Glomerular visceral epithelial cell (primary cell): ENCODE data around the gene VPS45.
A peak's percentile ranks its signal among the peaks of the same experiment; 100 is the strongest.
"Not testable (repeated sequence)": the region's sequence is repeated elsewhere in the genome, so short reads cannot be mapped to it uniquely, and the experiment has no call there.

ENCODE experiments used
- DNase-seq: peaks from one replicate; pipeline ENCODE4 v3.0.0-alpha.2; 2016; ENCODE audit errors: extremely low spot score

The VPS45 gene

GRCh38 chr1:150160964-150161621 lies 93.5 kb downstream of the VPS45 start:
- DNase-seq = no peak

GRCh38 chr1:150161747-150162581 lies 94.4 kb downstream of the VPS45 start:
- peak; percentile 35 for DNase-seq

GRCh38 chr1:150162582-150162861 lies 94.9 kb downstream of the VPS45 start:
- no peak for DNase-seq

GRCh38 chr1:150162862-150163706 lies 95.5 kb downstream of the VPS45 start:
- DNase-seq = peak; percentile 98

GRCh38 chr1:150164224-150164623 lies 96.6 kb downstream of the VPS45 start:
- DNase-seq = no peak

- no peak for DNase-seq
Measured at GRCh38 chr1:150164779-150165178, 97.2 kb downstream of the VPS45 start.

GRCh38 chr1:150165622-150166612 lies 98.3 kb downstream of the VPS45 start:
- DNase-seq = peak; percentile 46

GRCh38 chr1:150168960-150169601 lies 101.5 kb downstream of the VPS45 start:
- DNase-seq = peak; percentile 67

- no peak for DNase-seq
Measured at GRCh38 chr1:150171801-150172200, 104.2 kb downstream of the VPS45 start.

- no peak for DNase-seq
Measured at GRCh38 chr1:150173141-150173585, 105.6 kb downstream of the VPS45 start.

GRCh38 chr1:150176593-150176992 lies 109.0 kb downstream of the VPS45 start:
- no peak for DNase-seq

- DNase-seq = no peak
Measured at GRCh38 chr1:150178548-150178947, 111.0 kb downstream of the VPS45 start.

GRCh38 chr1:150179867-150180266 lies 112.3 kb downstream of the VPS45 start:
- DNase-seq = no peak

GRCh38 chr1:150180474-150180873 lies 112.9 kb downstream of the VPS45 start:
- no peak for DNase-seq

GRCh38 chr1:150182247-150182646 lies 114.7 kb downstream of the VPS45 start:
- DNase-seq = no peak

GRCh38 chr1:150183061-150183460 lies 115.5 kb downstream of the VPS45 start:
- DNase-seq = no peak

GRCh38 chr1:150185481-150185880 lies 117.9 kb downstream of the VPS45 start:
- DNase-seq = no peak

GRCh38 chr1:150186438-150186788 lies 118.8 kb downstream of the VPS45 start:
- not testable (repeated sequence) for DNase-seq

- peak; percentile 33 for DNase-seq
Measured at GRCh38 chr1:150186789-150187559, 119.4 kb downstream of the VPS45 start.

GRCh38 chr1:150187560-150187931 lies 120.0 kb downstream of the VPS45 start:
- DNase-seq = no peak
